Cardiac muscle cell (in vitro differentiated cells and primary cell): ENCODE measurements around the gene PDZD2. TPM values are rescaled to one million over a fixed set of nuclear protein-coding genes. Genes with fewer than 3 reads are reported as not detected.

Experiments
- DNase-seq, 2 donors: peaks; one replicate each; pipeline versions ENCODE4 v3.0.0 to v3.0.0-alpha.2; 2010 to 2017; ENCODE audit warnings: low read depth in 1 of 2, low spot score in 1 of 2
- H3K27ac ChIP-seq: fragments of 200-600 bp; sonication (generic); 2 replicates; pipeline ENCODE4 v1.5.1; 2016
- H3K27me3 ChIP-seq: fragments of 200-600 bp; sonication (generic); 2 replicates; pipeline ENCODE4 v1.6.0; 2016; ENCODE audit warnings: control low read depth
- H3K36me3 ChIP-seq: fragments of 200-600 bp; sonication (generic); 2 replicates; pipeline ENCODE4 v1.5.1; 2016; ENCODE audit warnings: control low read depth
- H3K4me1 ChIP-seq: fragments of 200-600 bp; sonication (generic); 2 replicates; pipeline ENCODE4 v1.8.1; 2017; ENCODE audit warnings: low read depth, mild to moderate bottlenecking, mixed run types
- H3K4me3 ChIP-seq: fragments of 200-600 bp; sonication (generic); 2 replicates; pipeline ENCODE4 v1.5.1; 2016; ENCODE audit warnings: mild to moderate bottlenecking
- H3K9me3 ChIP-seq: fragments of 200-600 bp; sonication (generic); 2 replicates; pipeline ENCODE4 v1.5.1; 2017; ENCODE audit warnings: low read depth, mild to moderate bottlenecking, control low read depth
- polyA plus RNA-seq: library from polyadenylated mRNA; unstranded; fragments of >200 nt; fragmentation: Nextera tagmentation; extraction: Ambion mirVana; gene quantifications from 2 replicates; pipeline ENCODE4 v1.2.1, GENCODE V29; 2016
- total RNA-seq: library from RNA; depleted of rRNA; stranded (reverse); fragments of >200 nt; gene quantifications from 2 replicates; pipeline ENCODE4 v1.2.3, GENCODE V29; 2016
- TF ChIP-seq, protein P1 (sequence below): IDR thresholded peaks from 2 replicates; pipeline ENCODE4 v1.5.1; 2012; ENCODE audit warnings: low read depth, mild to moderate bottlenecking, low read length

PDZD2 gene
- total and polyA plus RNA-seq, 2 experiments from 2014 or later = 3.0 to 3.5 TPM

DNA sequence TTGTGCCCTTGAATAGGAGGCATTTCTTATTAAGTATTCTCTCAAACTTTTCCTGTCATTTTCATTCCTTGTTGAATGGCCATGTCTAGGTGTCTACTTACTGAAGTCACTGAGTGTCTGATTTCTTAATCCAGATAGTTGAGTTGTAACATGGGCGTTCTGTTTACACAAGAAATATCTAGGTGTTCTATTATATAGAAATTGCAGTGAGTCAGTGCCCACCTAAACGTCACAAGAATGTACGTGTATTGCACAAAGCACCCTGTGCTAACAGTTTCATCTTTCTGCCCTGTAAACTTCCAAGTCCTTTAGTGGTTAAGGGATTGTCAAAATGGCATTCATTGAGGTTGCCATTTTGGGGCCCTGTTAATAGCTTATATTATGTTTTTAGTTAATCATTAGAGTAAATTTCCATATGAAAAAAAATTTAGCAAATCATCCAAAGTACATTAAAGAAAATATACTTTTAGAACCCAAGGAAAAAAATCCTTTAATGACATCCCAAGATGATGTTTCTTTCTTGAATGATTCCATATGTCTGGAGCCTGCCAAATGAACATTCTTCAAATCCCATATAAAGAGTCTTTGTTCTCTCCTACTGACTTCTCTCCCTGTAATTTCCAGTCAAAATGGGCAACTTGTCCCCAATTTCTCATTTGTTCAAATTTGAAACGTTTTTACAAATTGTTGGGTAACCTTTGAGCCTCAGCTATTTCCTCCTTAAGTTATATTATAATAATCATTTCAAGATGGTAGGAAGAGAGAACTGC lies 421.0 kb downstream of the PDZD2 start:
- TF ChIP-seq, protein P1, sequence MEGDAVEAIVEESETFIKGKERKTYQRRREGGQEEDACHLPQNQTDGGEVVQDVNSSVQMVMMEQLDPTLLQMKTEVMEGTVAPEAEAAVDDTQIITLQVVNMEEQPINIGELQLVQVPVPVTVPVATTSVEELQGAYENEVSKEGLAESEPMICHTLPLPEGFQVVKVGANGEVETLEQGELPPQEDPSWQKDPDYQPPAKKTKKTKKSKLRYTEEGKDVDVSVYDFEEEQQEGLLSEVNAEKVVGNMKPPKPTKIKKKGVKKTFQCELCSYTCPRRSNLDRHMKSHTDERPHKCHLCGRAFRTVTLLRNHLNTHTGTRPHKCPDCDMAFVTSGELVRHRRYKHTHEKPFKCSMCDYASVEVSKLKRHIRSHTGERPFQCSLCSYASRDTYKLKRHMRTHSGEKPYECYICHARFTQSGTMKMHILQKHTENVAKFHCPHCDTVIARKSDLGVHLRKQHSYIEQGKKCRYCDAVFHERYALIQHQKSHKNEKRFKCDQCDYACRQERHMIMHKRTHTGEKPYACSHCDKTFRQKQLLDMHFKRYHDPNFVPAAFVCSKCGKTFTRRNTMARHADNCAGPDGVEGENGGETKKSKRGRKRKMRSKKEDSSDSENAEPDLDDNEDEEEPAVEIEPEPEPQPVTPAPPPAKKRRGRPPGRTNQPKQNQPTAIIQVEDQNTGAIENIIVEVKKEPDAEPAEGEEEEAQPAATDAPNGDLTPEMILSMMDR = no peak
- H3K4me1 ChIP-seq = peaks cover 9% of the 10 kb centered on the region
- no peak overlapping the region for H3K4me3 ChIP-seq
- H3K36me3 ChIP-seq = no peaks in the 10 kb centered on the region
- DNase-seq = peak in 1 of 2 donors; percentile 35
- H3K27ac ChIP-seq = no peak overlapping the region
- H3K27me3 ChIP-seq = no peaks in the 10 kb centered on the region
- no peaks in the 10 kb centered on the region for H3K9me3 ChIP-seq

DNA sequence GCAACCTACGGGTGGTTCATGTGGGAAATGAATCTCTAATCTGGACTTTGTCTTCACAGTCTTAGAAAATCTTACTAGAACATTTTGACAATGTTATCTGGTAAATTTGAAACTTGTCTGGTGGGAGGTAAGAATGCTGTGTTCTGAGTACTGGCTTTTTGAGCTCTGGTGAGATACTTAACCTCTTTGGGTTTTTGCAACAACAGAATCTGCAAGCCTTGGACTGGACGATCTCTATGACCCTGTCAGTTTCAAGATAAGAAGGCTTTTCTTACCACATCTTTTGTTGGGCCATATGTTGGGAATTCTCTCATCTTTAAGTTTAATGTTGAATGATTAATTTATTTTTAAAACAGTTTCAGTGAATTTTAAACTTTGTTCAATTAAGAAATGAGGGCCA lies 422.3 kb downstream of the PDZD2 start:
- H3K9me3 ChIP-seq = no peaks in the 10 kb centered on the region
- no peak overlapping the region for H3K27ac ChIP-seq
- TF ChIP-seq, protein P1 = no peak
- peak in 1 of 2 donors; percentile 57 for DNase-seq
- no peaks in the 10 kb centered on the region for H3K36me3 ChIP-seq
- no peak overlapping the region for H3K4me3 ChIP-seq
- H3K4me1 ChIP-seq = peaks cover 5% of the 10 kb centered on the region
- H3K27me3 ChIP-seq = no peaks in the 10 kb centered on the region

DNA sequence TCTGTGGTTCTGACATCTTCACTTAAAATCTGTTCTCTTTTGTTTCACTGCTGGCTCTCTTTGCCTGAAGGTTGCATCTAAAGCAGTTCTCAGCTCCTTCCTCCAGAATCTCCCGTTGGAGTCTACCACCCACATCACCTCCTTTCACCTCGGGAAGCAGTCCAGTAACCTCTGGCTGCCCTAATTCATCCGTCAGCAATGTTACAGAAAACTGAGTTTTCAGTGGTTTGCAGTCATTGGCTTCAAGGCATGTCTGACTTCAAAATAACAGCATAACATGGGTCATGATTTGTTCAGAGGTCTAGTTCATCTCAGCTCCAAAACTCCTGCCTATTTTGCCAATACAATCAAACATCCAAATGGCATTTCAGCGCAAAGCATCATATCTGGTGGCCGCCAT lies 427.5 kb downstream of the PDZD2 start:
- Histone ChIP-seq H3K27me3 (no peaks in the 10 kb centered on the region), H3K9me3 (no peaks in the 10 kb centered on the region), H3K36me3 (no peaks in the 10 kb centered on the region), H3K27ac (no peak overlapping the region), H3K4me3 (no peak overlapping the region), H3K4me1 (no peaks in the 10 kb centered on the region)
- DNase-seq = peak in 1 of 2 donors; percentile 10
- TF ChIP-seq, protein P1 = no peak

DNA sequence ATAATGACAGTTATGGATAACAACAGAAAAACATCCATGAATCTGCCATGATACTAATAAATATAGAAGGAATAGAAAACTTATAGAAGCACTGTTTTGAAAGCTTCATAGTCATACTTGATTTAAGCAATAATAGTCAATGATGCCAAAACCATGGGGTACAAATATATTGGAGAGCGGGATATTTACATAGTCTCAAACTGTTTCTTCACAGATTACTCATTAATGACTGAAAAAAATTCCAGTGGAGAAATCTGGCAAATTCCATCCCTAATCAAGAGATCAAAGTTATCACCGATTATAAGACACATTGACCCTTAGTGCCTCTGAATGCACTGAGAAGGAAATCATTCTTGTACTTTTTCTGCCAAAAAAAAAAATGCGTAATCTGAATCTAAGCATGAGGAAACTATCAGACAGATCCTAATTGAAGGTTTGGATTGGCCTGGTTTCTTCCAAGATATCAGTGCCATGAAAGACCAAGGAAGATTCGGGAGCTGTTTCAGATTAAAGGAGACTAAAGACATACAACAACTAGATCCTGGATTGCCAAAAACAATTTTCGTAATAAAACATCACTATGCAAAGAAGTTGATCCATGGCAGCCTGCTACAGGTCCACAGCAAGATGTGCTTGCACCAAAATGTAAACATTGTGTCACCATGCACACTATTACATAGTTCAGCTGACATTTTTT lies 429.0 kb downstream of the PDZD2 start:
- H3K4me1 ChIP-seq = no peaks in the 10 kb centered on the region

DNA sequence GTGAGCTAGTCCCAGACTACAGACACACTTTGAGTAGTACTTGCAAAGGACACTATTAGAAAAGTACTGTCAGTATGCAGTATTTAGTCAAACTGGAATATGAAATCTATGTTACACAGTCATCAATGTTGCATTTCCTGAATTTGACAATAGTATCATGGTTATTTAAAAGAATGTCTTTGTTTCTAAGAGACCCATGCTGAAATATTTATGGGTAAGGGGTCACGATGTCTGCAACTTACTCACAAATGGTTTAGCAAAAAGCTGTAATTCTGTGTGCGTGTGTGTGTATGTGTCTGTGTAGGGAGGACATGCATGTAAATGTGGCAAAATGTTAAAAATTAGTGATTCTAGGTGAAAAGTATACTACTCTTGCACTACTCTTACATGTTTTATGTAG lies 429.6 kb downstream of the PDZD2 start:
- H3K4me1 ChIP-seq = no peaks in the 10 kb centered on the region
- no peaks in the 10 kb centered on the region for H3K36me3 ChIP-seq
- H3K9me3 ChIP-seq = no peaks in the 10 kb centered on the region
- H3K27ac ChIP-seq = no peak overlapping the region
- DNase-seq = no peak
- H3K4me3 ChIP-seq = no peak overlapping the region
- H3K27me3 ChIP-seq = no peaks in the 10 kb centered on the region
- TF ChIP-seq, protein P1 = no peak

More for the DNA sequence above, 429.0 kb downstream of the PDZD2 start:
- Histone ChIP-seq H3K27ac (no peak overlapping the region), H3K9me3 (no peaks in the 10 kb centered on the region), H3K36me3 (no peaks in the 10 kb centered on the region), H3K4me3 (no peak overlapping the region), H3K27me3 (no peaks in the 10 kb centered on the region)
- TF ChIP-seq, protein P1 = no peak
- peak in 1 of 2 donors; percentile 8 for DNase-seq
